Neural cell (in vitro differentiated cells): ENCODE results near the gene FILIP1L. TPM values are rescaled to one million over a fixed set of nuclear protein-coding genes. Genes with fewer than 3 reads are reported as not detected.

Experiments used
- H2AFZ ChIP-seq: fragments of 200-600, 300-800 bp; sonication (generic), shearing (Covaris generic); 2 replicates; pipeline ENCODE4 v1.6.0; 2014; ENCODE audit warnings: low read depth, mild to moderate bottlenecking, antibody characterized with exemption, low read length, moderate library complexity
- H3F3A ChIP-seq: fragments of 200-600 bp; shearing (Covaris generic); 2 replicates; pipeline ENCODE4 v1.6.1; 2016; ENCODE audit warnings: mild to moderate bottlenecking, moderate library complexity, mixed read lengths, antibody characterized with exemption, low read length; ENCODE audit not compliant: insufficient read depth, poor library complexity, severe bottlenecking
- H3K27ac ChIP-seq: fragments of 200-600, 300-800 bp; sonication (generic), shearing (Covaris generic); 2 replicates; pipeline ENCODE4 v1.5.1; 2014; ENCODE audit warnings: mild to moderate bottlenecking, low read length, moderate library complexity
- H3K27me3 ChIP-seq: fragments of 300-800, 200-600 bp; sonication (generic), shearing (Covaris generic); 2 replicates; pipeline ENCODE4 v1.6.0; 2014; ENCODE audit warnings: mild to moderate bottlenecking, low read depth, low read length, moderate library complexity; ENCODE audit not compliant: insufficient read depth
- H3K36me3 ChIP-seq: fragments of 300-800, 200-600 bp; sonication (generic), shearing (Covaris generic); 2 replicates; pipeline ENCODE4 v1.5.1; 2014; ENCODE audit warnings: mild to moderate bottlenecking, antibody characterized with exemption, low read length, moderate library complexity; ENCODE audit not compliant: insufficient read depth
- H3K4me2 ChIP-seq: fragments of 300-800, 200-600 bp; sonication (generic), shearing (Covaris generic); 2 replicates; pipeline ENCODE4 v1.6.0; 2014; ENCODE audit warnings: mild to moderate bottlenecking, low read length
- H3K4me3 ChIP-seq: fragments of 300-800, 200-600 bp; sonication (generic), shearing (Covaris generic); 2 replicates; pipeline ENCODE4 v1.5.1; 2014; ENCODE audit warnings: mild to moderate bottlenecking, low read length, moderate library complexity
- H3K79me2 ChIP-seq: fragments of 200-600 bp; shearing (Covaris generic); replicated peaks from 2 replicates; pipeline ENCODE4 v1.6.0; 2014; ENCODE audit warnings: mild to moderate bottlenecking, low read length, moderate library complexity; ENCODE audit not compliant: insufficient read depth
- H3K9ac ChIP-seq: fragments of 300-800, 200-600 bp; sonication (generic), shearing (Covaris generic); 2 replicates; pipeline ENCODE4 v1.6.1; 2016; ENCODE audit warnings: mild to moderate bottlenecking, low read length, mixed read lengths
- H3K9me2 ChIP-seq: fragments of 200-600 bp; shearing (Covaris generic); 2 replicates; pipeline ENCODE4 v1.6.1; 2016; ENCODE audit warnings: mild to moderate bottlenecking, low read length, mixed read lengths; ENCODE audit not compliant: insufficient read depth
- H3K9me3 ChIP-seq: fragments of 200-600, 300-800 bp; sonication (generic), shearing (Covaris generic); 2 replicates; pipeline ENCODE4 v1.6.1; 2016; ENCODE audit warnings: mild to moderate bottlenecking, mixed run types, low read length, moderate library complexity, mixed read lengths
- H4K20me1 ChIP-seq: fragments of 200-600 bp; shearing (Covaris generic); 2 replicates; pipeline ENCODE4 v1.6.1; 2016; ENCODE audit warnings: mild to moderate bottlenecking, mixed run types; ENCODE audit not compliant: insufficient read depth
- CTCF ChIP-seq: fragments of 450-650 bp; IDR thresholded peaks from 2 replicates; pipeline ENCODE4 v1.5.1; 2014; ENCODE audit warnings: antibody characterized with exemption, mild to moderate bottlenecking, moderate library complexity; ENCODE audit not compliant: poor library complexity, severe bottlenecking
- EP300 ChIP-seq: fragments of 450-650 bp; conservative IDR thresholded peaks from 2 replicates; pipeline ENCODE4 v1.6.1; 2014; ENCODE audit warnings: antibody characterized with exemption, mild to moderate bottlenecking, moderate library complexity; ENCODE audit not compliant: poor library complexity, severe bottlenecking
- EZH2 ChIP-seq: fragments of 200-600, 300-800 bp; shearing (Covaris generic), sonication (generic); IDR thresholded peaks from 2 replicates; pipeline ENCODE4 v1.6.1; 2014; ENCODE audit warnings: antibody characterized with exemption, low read length, borderline replicate concordance, mild to moderate bottlenecking; ENCODE audit not compliant: insufficient read depth, poor library complexity, severe bottlenecking
- MXI1 ChIP-seq: fragments of 450-650 bp; conservative IDR thresholded peaks from 2 replicates; pipeline ENCODE4 v1.6.1; 2014; ENCODE audit warnings: antibody characterized with exemption, mild to moderate bottlenecking; ENCODE audit not compliant: poor library complexity, severe bottlenecking
- POLR2AphosphoS5 ChIP-seq: IDR thresholded peaks from 2 replicates; pipeline ENCODE4 v1.6.1; 2012
- RAD21 ChIP-seq: fragments of 450-650 bp; conservative IDR thresholded peaks from 2 replicates; pipeline ENCODE4 v1.6.1; 2014; ENCODE audit warnings: antibody characterized with exemption, mild to moderate bottlenecking, moderate library complexity
- SMC3 ChIP-seq: fragments of 450-650 bp; conservative IDR thresholded peaks from 2 replicates; pipeline ENCODE4 v1.6.1; 2014; ENCODE audit warnings: antibody characterized with exemption, mild to moderate bottlenecking, moderate library complexity; ENCODE audit not compliant: poor library complexity
- TAF1 ChIP-seq: IDR thresholded peaks from 2 replicates; pipeline ENCODE4 v1.6.1; 2012; ENCODE audit warnings: low read depth
- polyA plus RNA-seq: library from polyadenylated mRNA; depleted of rRNA; stranded (reverse); fragments of >200 nt; gene quantifications from 2 replicates; pipeline ENCODE4 v1.2.3, GENCODE V29; 2014
- TF ChIP-seq, protein P1 (sequence below): IDR thresholded peaks from 2 replicates; pipeline ENCODE4 v1.6.1; 2012; ENCODE audit warnings: borderline replicate concordance

FILIP1L gene
- polyA plus RNA-seq, 1 donor from 2014 or later = 0.27 TPM

GRCh38 chr3:100040451-100041225, 73.7 kb downstream of the FILIP1L start:
- Histone ChIP-seq H3K4me2 (no peak overlapping the region), H3K36me3 (no peaks in the 10 kb centered on the region), H3K79me2 (no peaks in the 10 kb centered on the region), H2AFZ (no peak overlapping the region), H3K9me3 (no peaks in the 10 kb centered on the region), H3K9me2 (no peaks in the 10 kb centered on the region), H3K27me3 (no peaks in the 10 kb centered on the region), H3F3A (no peaks in the 10 kb centered on the region), H4K20me1 (no peaks in the 10 kb centered on the region), H3K9ac (no peak overlapping the region), H3K4me3 (no peak overlapping the region), H3K27ac (no peak overlapping the region)
- TF ChIP-seq SMC3 = no peak
- TF ChIP-seq MXI1 = no peak
- TF ChIP-seq, protein P1, sequence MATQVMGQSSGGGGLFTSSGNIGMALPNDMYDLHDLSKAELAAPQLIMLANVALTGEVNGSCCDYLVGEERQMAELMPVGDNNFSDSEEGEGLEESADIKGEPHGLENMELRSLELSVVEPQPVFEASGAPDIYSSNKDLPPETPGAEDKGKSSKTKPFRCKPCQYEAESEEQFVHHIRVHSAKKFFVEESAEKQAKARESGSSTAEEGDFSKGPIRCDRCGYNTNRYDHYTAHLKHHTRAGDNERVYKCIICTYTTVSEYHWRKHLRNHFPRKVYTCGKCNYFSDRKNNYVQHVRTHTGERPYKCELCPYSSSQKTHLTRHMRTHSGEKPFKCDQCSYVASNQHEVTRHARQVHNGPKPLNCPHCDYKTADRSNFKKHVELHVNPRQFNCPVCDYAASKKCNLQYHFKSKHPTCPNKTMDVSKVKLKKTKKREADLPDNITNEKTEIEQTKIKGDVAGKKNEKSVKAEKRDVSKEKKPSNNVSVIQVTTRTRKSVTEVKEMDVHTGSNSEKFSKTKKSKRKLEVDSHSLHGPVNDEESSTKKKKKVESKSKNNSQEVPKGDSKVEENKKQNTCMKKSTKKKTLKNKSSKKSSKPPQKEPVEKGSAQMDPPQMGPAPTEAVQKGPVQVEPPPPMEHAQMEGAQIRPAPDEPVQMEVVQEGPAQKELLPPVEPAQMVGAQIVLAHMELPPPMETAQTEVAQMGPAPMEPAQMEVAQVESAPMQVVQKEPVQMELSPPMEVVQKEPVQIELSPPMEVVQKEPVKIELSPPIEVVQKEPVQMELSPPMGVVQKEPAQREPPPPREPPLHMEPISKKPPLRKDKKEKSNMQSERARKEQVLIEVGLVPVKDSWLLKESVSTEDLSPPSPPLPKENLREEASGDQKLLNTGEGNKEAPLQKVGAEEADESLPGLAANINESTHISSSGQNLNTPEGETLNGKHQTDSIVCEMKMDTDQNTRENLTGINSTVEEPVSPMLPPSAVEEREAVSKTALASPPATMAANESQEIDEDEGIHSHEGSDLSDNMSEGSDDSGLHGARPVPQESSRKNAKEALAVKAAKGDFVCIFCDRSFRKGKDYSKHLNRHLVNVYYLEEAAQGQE = no peak
- no peak for TF ChIP-seq POLR2AphosphoS5
- TF ChIP-seq RAD21 = no peak
- TF ChIP-seq CTCF = no peak
- no peak for TF ChIP-seq EZH2
- no peak for TF ChIP-seq EP300
- TF ChIP-seq TAF1 = no peak

GRCh38 chr3:100039075-100039474, 75.2 kb downstream of the FILIP1L start:
- H3K36me3 ChIP-seq = no peaks in the 10 kb centered on the region
- no peak overlapping the region for H2AFZ ChIP-seq
- TF ChIP-seq, protein P1 = no peak
- TF ChIP-seq MXI1 (no peak), TAF1 (no peak), RAD21 (no peak)
- no peaks in the 10 kb centered on the region for H3K9me2 ChIP-seq
- no peaks in the 10 kb centered on the region for H3K9me3 ChIP-seq
- H3K4me3 ChIP-seq = no peak overlapping the region
- no peaks in the 10 kb centered on the region for H3K27me3 ChIP-seq
- no peaks in the 10 kb centered on the region for H3K79me2 ChIP-seq
- H3F3A ChIP-seq = no peaks in the 10 kb centered on the region
- no peak overlapping the region for H3K4me2 ChIP-seq
- no peak overlapping the region for H3K9ac ChIP-seq
- H3K27ac ChIP-seq = no peak overlapping the region
- H4K20me1 ChIP-seq = no peaks in the 10 kb centered on the region
